HG02610 (cell line): ENCODE measurements around the gene WDR26.
"Not testable (repeated sequence)": the region's sequence is repeated elsewhere in the genome, so short reads cannot be mapped to it uniquely, and the experiment has no call there.

Experiments
- ATAC-seq: cut with Tn5 transposase; IDR thresholded peaks from one replicate; pipeline ENCODE4 v1.9.1; 2021; ENCODE audit warnings: mild to moderate bottlenecking, moderate library complexity; ENCODE audit not compliant: unreplicated experiment

WDR26 gene

GRCh38 chr1:224352436-224353085 is 82.0 kb downstream of the WDR26 start:
- ATAC-seq, result not testable (repeated sequence)

GRCh38 chr1:224349716-224350115 is 84.9 kb downstream of the WDR26 start:
- not testable (repeated sequence) for ATAC-seq

- no peak for ATAC-seq
Measured at GRCh38 chr1:224348137-224348536, 86.5 kb downstream of the WDR26 start.

GRCh38 chr1:224343679-224344078 is 90.9 kb downstream of the WDR26 start:
- ATAC-seq, result no peak

GRCh38 chr1:224340453-224341384 is 93.9 kb downstream of the WDR26 start:
- peak; percentile 70 for ATAC-seq

GRCh38 chr1:224339442-224340033 is 95.1 kb downstream of the WDR26 start:
- ATAC-seq, result no peak

- ATAC-seq, result no peak
Measured at GRCh38 chr1:224338150-224338838, 96.3 kb downstream of the WDR26 start.
